Osteocyte (in vitro differentiated cells): ENCODE data around the gene GDNF. TPM values are rescaled to one million over a fixed set of nuclear protein-coding genes. Genes with fewer than 3 reads are reported as not detected.

Experiments used
- DNase-seq: peaks from one replicate; pipeline ENCODE4 v3.0.0; 2021; ENCODE audit warnings: mixed read lengths; ENCODE audit not compliant: unreplicated experiment; ENCODE audit errors: extremely low spot score
- H3K27ac Mint-ChIP-seq: one replicate; pipeline ENCODE4 v1.8.0; 2021; ENCODE audit warnings: mild to moderate bottlenecking, mixed read lengths; ENCODE audit not compliant: unreplicated experiment
- H3K27me3 Mint-ChIP-seq: one replicate; pipeline ENCODE4 v1.8.0; 2021; ENCODE audit warnings: mixed read lengths; ENCODE audit not compliant: unreplicated experiment
- H3K36me3 Mint-ChIP-seq: one replicate; pipeline ENCODE4 v1.8.0; 2021; ENCODE audit warnings: mixed read lengths; ENCODE audit not compliant: unreplicated experiment
- H3K4me1 Mint-ChIP-seq: one replicate; pipeline ENCODE4 v1.8.0; 2021; ENCODE audit warnings: mixed read lengths; ENCODE audit not compliant: unreplicated experiment
- H3K4me3 Mint-ChIP-seq: one replicate; pipeline ENCODE4 v1.8.0; 2021; ENCODE audit warnings: mild to moderate bottlenecking, moderate library complexity, mixed read lengths; ENCODE audit not compliant: unreplicated experiment
- H3K9me3 Mint-ChIP-seq: one replicate; pipeline ENCODE4 v1.8.0; 2021; ENCODE audit warnings: mixed read lengths; ENCODE audit not compliant: unreplicated experiment
- CTCF ChIP-seq: fragments of 200-600 bp; sonication (generic); IDR thresholded peaks from 2 replicates; pipeline ENCODE4 v1.5.0; 2021; ENCODE audit warnings: antibody characterized with exemption, mild to moderate bottlenecking, moderate library complexity
- total RNA-seq: library from RNA; stranded (reverse); gene quantifications from 2 replicates; pipeline ENCODE4 v1.2.1, GENCODE V29; 2021

GDNF gene
- total RNA-seq, 1 donor from 2014 or later = 0.32 TPM

- no peak for TF ChIP-seq CTCF
- no peak for DNase-seq
- H3K4me1 Mint-ChIP-seq = peaks cover 43% of the 10 kb centered on the region
- H3K9me3 Mint-ChIP-seq = no peaks in the 10 kb centered on the region
- peak overlapping the region; percentile 79 for H3K4me3 Mint-ChIP-seq
- no peaks in the 10 kb centered on the region for H3K36me3 Mint-ChIP-seq
- H3K27ac Mint-ChIP-seq = no peak overlapping the region
- H3K27me3 Mint-ChIP-seq = peaks cover 72% of the 10 kb centered on the region
These were observed 3.0 kb downstream of the GDNF start for GRCh38 chr5:37836592-37837413.

- peak overlapping the region; percentile 79 for H3K4me3 Mint-ChIP-seq
- H3K27me3 Mint-ChIP-seq = peaks cover 76% of the 10 kb centered on the region
- DNase-seq = no peak
- H3K27ac Mint-ChIP-seq = no peak overlapping the region
- peaks cover 43% of the 10 kb centered on the region for H3K4me1 Mint-ChIP-seq
- H3K36me3 Mint-ChIP-seq = no peaks in the 10 kb centered on the region
- no peaks in the 10 kb centered on the region for H3K9me3 Mint-ChIP-seq
- TF ChIP-seq CTCF = no peak
These were observed 3.6 kb downstream of the GDNF start for GRCh38 chr5:37836235-37836591.

GRCh38 chr5:37835380-37835973 lies 4.4 kb downstream of the GDNF start:
- DNase-seq = no peak
- H3K9me3 Mint-ChIP-seq = no peaks in the 10 kb centered on the region
- peaks cover 77% of the 10 kb centered on the region for H3K27me3 Mint-ChIP-seq
- H3K36me3 Mint-ChIP-seq = no peaks in the 10 kb centered on the region
- H3K27ac Mint-ChIP-seq = no peak overlapping the region
- no peak overlapping the region for H3K4me3 Mint-ChIP-seq
- peaks cover 40% of the 10 kb centered on the region for H3K4me1 Mint-ChIP-seq
- no peak for TF ChIP-seq CTCF

- peaks cover 82% of the 10 kb centered on the region for H3K27me3 Mint-ChIP-seq
- H3K36me3 Mint-ChIP-seq = no peaks in the 10 kb centered on the region
- H3K4me3 Mint-ChIP-seq = peak overlapping the region; percentile 47
These were observed 5.1 kb downstream of the GDNF start for GRCh38 chr5:37834542-37835379.

More at GRCh38 chr5:37834542-37835379, 5.1 kb downstream of the GDNF start:
- H3K9me3 Mint-ChIP-seq = no peaks in the 10 kb centered on the region
- no peak for DNase-seq
- TF ChIP-seq CTCF = no peak
- H3K27ac Mint-ChIP-seq = no peak overlapping the region
- H3K4me1 Mint-ChIP-seq = peaks cover 40% of the 10 kb centered on the region
